Peyer's patch (tissue), 4 donors: ENCODE measurements around the gene ATP6V1F.

Experiments used
- CTCF ChIP-seq, 6 experiments: fragments of 450-650 bp in 4 of 6; fragments of 200-600 bp in 2 of 6; sonication (generic) in 1 of 6; IDR thresholded peaks; one replicate each; pipeline ENCODE4 v1.5.1; 2017 to 2019; ENCODE audit warnings: antibody characterized with exemption in 6 of 6, mild to moderate bottlenecking in 3 of 6, moderate library complexity in 1 of 6
- POLR2A ChIP-seq, 2 donors: fragments of 450-650 bp; IDR thresholded peaks; one replicate each; pipeline ENCODE4 v1.5.1; 2017; ENCODE audit warnings: antibody characterized with exemption in 2 of 2, mild to moderate bottlenecking in 2 of 2, moderate library complexity in 2 of 2

GRCh38 chr7:128915271-128915819, 52.7 kb downstream of the ATP6V1F start:
- TF ChIP-seq CTCF (IDR thresholded peaks at IDR 0.05), result no peak
- no peak for TF ChIP-seq POLR2A (IDR thresholded peaks at IDR 0.05)
